NCI-H187 treated with DMSO at 0.1 percent for 48 hours (cell line): ENCODE measurements around the gene NPBWR2.

Source experiments
- DNase-seq: peaks from one replicate; lab custom pipeline; 2025; lab: John Stamatoyannopoulos, UW

Gene NPBWR2, protein sequence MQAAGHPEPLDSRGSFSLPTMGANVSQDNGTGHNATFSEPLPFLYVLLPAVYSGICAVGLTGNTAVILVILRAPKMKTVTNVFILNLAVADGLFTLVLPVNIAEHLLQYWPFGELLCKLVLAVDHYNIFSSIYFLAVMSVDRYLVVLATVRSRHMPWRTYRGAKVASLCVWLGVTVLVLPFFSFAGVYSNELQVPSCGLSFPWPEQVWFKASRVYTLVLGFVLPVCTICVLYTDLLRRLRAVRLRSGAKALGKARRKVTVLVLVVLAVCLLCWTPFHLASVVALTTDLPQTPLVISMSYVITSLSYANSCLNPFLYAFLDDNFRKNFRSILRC

DNA sequence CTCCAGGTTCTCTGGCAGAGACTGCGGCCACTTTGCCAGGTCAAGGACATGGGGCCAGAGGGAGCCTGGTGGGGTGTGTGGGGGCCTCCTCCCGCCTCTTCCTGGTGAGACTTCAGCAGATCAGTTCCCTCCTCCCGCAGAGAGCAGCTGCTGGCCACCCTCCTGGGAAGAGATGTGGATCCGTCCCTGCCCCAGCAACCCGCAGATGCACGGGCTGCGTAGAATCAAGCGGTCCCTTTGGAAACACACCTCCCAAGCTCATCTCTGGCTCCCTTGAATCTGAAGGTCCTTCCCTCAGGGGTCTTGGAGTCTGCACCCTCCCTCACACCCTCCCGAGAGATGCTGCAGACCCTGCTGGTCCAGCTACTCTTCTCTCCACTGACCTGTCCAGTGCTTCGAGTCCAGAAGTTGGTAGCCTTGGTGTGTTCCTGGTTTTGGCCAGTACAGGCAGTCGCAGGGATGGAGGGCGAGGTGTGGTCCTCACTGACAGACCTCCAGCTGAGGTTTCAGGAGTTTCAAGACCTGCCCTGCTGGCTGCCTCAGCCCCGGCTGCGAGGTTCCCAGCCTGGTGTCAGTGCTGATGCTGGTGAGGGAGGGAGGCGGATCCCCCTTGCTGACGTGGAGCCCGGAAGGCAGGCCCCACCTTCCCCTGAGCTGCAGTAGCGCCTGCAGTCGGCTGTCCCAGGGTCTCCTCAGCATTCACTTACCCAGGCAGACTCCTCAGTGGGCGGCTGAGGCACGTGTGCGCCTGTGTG, at the start of gene NPBWR2:
Gene NPBWR2, minus strand, starts transcription at position 585 of the 755 bp plus-strand sequence. CDS start 734 bp downstream, outside the sequence.
- DNase-seq, result no peak

GRCh38 chr20:64156136-64156885, 48.9 kb upstream of the NPBWR2 start:
- DNase-seq, result peak; percentile 79

GRCh38 chr20:64155258-64156135, 48.1 kb upstream of the NPBWR2 start:
- no peak for DNase-seq

DNA sequence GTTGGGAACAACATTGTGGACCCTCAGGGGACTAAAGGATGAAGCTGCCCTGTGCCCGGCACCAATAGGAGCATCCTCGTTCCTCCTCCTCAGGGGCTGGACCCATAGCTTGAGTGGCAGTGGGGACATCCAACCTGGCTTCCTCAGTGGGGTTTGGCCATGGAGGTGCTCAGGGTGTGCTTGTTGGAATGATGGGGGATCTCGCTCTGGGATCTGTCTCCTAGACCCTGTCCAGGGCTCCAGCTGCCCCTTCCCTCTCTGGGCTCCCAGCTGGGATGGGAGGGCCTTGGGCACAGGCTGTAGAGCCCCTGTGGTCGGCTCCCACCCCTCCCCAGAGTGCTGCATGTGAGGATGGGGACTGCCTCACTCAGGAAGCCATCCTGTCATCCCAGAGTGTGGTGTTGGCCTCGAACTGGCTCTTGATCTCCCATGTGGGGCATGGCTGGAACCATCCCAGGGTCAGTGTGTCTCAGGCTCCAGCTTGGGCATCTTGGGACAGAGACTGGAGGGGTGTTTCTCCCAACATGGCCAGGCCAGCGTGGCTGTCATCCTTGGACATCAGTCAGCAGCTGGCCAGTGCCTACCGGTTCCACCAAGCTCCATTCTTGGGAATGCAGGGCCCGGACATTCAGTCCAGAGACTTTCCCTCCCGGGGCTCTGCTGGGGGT, 47.4 kb upstream of the NPBWR2 start:
- DNase-seq, result no peak

- no peak for DNase-seq
These were observed 46.7 kb upstream of the NPBWR2 start for GRCh38 chr20:64153861-64154589.

DNA sequence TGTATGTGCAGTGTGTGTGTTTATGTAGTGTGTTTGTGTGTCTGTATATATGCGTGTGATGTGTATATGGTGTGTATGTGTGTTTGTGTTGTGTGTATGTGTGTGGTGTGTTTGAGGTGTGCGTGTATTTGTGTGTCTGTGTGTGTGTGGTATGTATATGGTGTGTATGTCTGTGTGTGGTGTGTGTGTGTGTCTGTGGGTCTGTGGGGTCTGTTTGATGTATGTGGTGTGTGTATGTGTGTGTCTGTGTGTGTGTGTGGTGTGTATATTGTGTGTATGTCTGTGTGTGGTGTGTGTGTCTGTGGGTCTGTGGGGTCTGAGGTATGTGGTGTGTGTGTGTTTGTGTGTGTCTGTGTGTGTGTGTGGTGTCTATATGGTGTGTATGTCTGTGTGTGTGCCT, 46.0 kb upstream of the NPBWR2 start:
- no peak for DNase-seq

- DNase-seq, result peak; percentile 94
These were observed 45.5 kb upstream of the NPBWR2 start for GRCh38 chr20:64152906-64153305.

GRCh38 chr20:64151633-64152530, 44.5 kb upstream of the NPBWR2 start:
- DNase-seq, result no peak

- DNase-seq, result no peak
These were observed 43.6 kb upstream of the NPBWR2 start for GRCh38 chr20:64150756-64151632.

DNA sequence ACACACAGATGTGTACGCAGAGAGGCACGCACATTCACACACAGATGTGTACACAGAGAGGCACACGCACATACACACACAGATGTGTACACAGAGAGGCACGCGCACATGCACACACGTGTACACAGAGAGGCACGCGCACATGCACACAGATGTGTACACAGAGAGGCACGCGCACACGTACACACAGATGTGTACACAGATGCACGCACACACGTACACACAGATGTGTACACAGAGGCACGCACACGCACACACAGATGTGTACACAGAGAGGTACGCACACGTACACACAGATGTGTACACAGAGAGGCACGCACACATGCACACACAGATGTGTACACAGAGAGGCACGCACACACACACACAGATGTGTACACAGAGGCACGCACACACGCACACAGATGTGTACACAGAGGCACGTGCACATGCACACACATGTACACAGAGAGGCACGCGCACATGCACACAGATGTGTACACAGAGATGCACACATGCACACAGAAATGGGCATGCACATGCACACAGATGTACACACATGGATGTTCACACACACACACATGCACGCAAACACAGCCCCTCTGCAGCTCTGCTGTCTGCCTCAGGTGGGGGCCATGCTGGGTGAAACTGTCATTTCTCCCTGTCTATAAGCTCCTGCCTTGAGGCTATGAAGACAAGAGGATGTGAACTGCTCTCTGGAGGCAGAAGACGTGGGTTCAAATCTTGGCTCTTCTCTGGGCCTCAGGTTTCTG, 42.6 kb upstream of the NPBWR2 start:
- no peak for DNase-seq

DNA sequence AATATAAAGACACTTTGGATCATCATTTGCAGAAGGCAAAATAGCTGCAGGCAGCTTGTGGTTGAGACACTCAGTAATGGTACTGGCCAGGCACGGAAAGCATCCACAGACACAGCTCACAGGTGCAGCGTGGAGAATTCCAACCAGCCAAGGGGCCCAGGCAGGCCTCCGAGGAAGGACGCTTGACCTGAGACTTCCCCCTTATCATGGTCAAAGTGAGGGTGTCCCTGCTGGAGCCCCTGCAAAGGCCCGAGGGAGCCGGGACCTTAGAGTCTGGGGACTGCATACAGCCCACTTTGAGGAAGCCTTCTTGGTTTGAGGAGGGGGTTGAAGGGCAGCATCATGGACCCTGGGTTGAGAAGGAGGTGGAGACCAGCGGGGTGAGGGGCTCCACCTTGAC, 41.8 kb upstream of the NPBWR2 start:
- no peak for DNase-seq

- no peak for DNase-seq
These were observed 41.2 kb upstream of the NPBWR2 start for GRCh38 chr20:64148581-64148980.

- DNase-seq, result no peak
These were observed 39.6 kb upstream of the NPBWR2 start for GRCh38 chr20:64146936-64147477.

- DNase-seq, result no peak
These were observed 39.1 kb upstream of the NPBWR2 start for GRCh38 chr20:64146301-64146935.

- no peak for DNase-seq
These were observed 38.3 kb upstream of the NPBWR2 start for GRCh38 chr20:64145458-64146300.
